Endothelial cell of umbilical vein (primary cell): ENCODE results near the gene GAL3ST3. TPM values are rescaled to one million over a fixed set of nuclear protein-coding genes. Genes with fewer than 3 reads are reported as not detected.

Source experiments
- BruUV-seq: library from RNA; stranded (reverse); fragments of 400-500 nt; replicated peaks from 2 replicates; lab custom pipeline; 2021; lab: Mats Ljungman, UMichigan
- CTCF ChIA-PET: fragments of 300-600, 350-600 bp; sonication (Branson Sonifier 250); formaldehyde crosslinking; loops from one replicate; lab custom pipeline; 2021; ENCODE audit warnings: antibody characterized with exemption, inconsistent platforms; lab: Charles Lee
- POLR2A ChIA-PET: fragments of 300-600, 350-600 bp; sonication (Branson Sonifier 250); formaldehyde crosslinking; loops from one replicate; lab custom pipeline; 2021; ENCODE audit warnings: antibody characterized with exemption, inconsistent platforms; lab: Charles Lee
- DNase-seq: peaks from one replicate; pipeline ENCODE4 v3.0.0-alpha.2; 2011; ENCODE audit warnings: low read depth, low spot score
- FAIRE-seq: peaks from 2 replicates; lab custom pipeline; 2011; peaks lifted over from hg19 to GRCh38; lab: Jason Lieb, UNC
- H2AFZ ChIP-seq: 2 replicates; pipeline ENCODE4 v1.6.0; 2012; ENCODE audit warnings: low read depth, low read length, control low read depth, inconsistent platforms
- H3K27ac ChIP-seq: 2 replicates; pipeline ENCODE4 v1.5.1; 2011; ENCODE audit warnings: low read depth, mild to moderate bottlenecking, control low read depth, low read length, moderate library complexity; ENCODE audit not compliant: insufficient read depth
- H3K27me3 ChIP-seq, 2 experiments: 2 replicates each; pipeline versions ENCODE4 v1.6.0 to v1.6.1; 2011; ENCODE audit warnings: low read length in 2 of 2, mixed read lengths in 1 of 2; ENCODE audit not compliant: control insufficient read depth in 2 of 2, insufficient read depth in 2 of 2
- H3K36me3 ChIP-seq, 2 experiments: 2 replicates in 1 of 2; 3 replicates in 1 of 2; pipeline ENCODE4 v1.5.1; 2011; ENCODE audit warnings: low read length in 2 of 2, mild to moderate bottlenecking in 1 of 2, moderate library complexity in 1 of 2; ENCODE audit not compliant: control insufficient read depth in 2 of 2, insufficient read depth in 2 of 2; ENCODE audit errors: extremely low read depth in 1 of 2
- H3K4me1 ChIP-seq: 3 replicates; pipeline ENCODE4 v1.5.1; 2011; ENCODE audit warnings: mild to moderate bottlenecking, low read length; ENCODE audit not compliant: control insufficient read depth, insufficient read depth; ENCODE audit errors: extremely low read depth
- H3K4me2 ChIP-seq: 2 replicates; pipeline ENCODE4 v1.6.1; 2011; ENCODE audit warnings: low read length, control low read depth, mixed read lengths; ENCODE audit not compliant: insufficient read depth
- H3K4me3 ChIP-seq, 3 experiments: fragments of 200-600 bp in 1 of 3; sonication (generic), shearing (Covaris generic) in 1 of 3; replicated peaks in 1 of 3; 2 replicates each; pipeline ENCODE4 v1.5.1; 2011 to 2016; ENCODE audit warnings: control low read depth in 3 of 3, low read length in 3 of 3, mild to moderate bottlenecking in 2 of 3, inconsistent platforms in 1 of 3, low read depth in 1 of 3, moderate library complexity in 1 of 3; ENCODE audit not compliant: insufficient read depth in 1 of 3
- H3K79me2 ChIP-seq: 2 replicates; pipeline ENCODE4 v1.6.0; 2012; ENCODE audit warnings: low read length, inconsistent platforms; ENCODE audit not compliant: control insufficient read depth, insufficient read depth
- H3K9ac ChIP-seq: replicated peaks from 2 replicates; pipeline ENCODE3; 2011; ENCODE audit warnings: low read length, control low read depth; ENCODE audit not compliant: insufficient read depth; ENCODE audit errors: extremely low read depth
- H3K9me1 ChIP-seq: replicated peaks from 3 replicates; pipeline ENCODE4 v1.6.0; 2011; ENCODE audit warnings: mild to moderate bottlenecking, low read length; ENCODE audit not compliant: control insufficient read depth, insufficient read depth; ENCODE audit errors: extremely low read depth
- H3K9me3 ChIP-seq: replicated peaks from 2 replicates; pipeline ENCODE4 v1.5.1; 2012; ENCODE audit warnings: low read length, inconsistent platforms; ENCODE audit not compliant: control insufficient read depth, insufficient read depth
- H4K20me1 ChIP-seq: replicated peaks from 2 replicates; pipeline ENCODE3; 2011; ENCODE audit warnings: mild to moderate bottlenecking, low read length; ENCODE audit not compliant: control insufficient read depth, insufficient read depth; ENCODE audit errors: extremely low read depth
- CTCF ChIP-seq, 2 donors: IDR thresholded peaks; 1 replicate in 1 of 2; 2 replicates in 1 of 2; pipeline ENCODE4 v1.5.1; 2011; ENCODE audit warnings: low read length in 2 of 2, mild to moderate bottlenecking in 2 of 2, moderate library complexity in 2 of 2, control low read depth in 1 of 2, inconsistent platforms in 1 of 2, low read depth in 1 of 2; ENCODE audit not compliant: insufficient read depth in 1 of 2; ENCODE audit errors: extremely low read depth in 1 of 2
- FOS ChIP-seq: IDR thresholded peaks from 2 replicates; pipeline ENCODE4 v1.6.1; 2011; ENCODE audit warnings: mild to moderate bottlenecking, low read length, moderate library complexity, borderline replicate concordance; ENCODE audit not compliant: insufficient read depth
- JUN ChIP-seq: IDR thresholded peaks from 2 replicates; pipeline ENCODE4 v1.6.1; 2011; ENCODE audit warnings: borderline replicate concordance, low read depth; ENCODE audit not compliant: insufficient read length, insufficient read depth
- MAX ChIP-seq: IDR thresholded peaks from 2 replicates; pipeline ENCODE4 v1.6.1; 2011; ENCODE audit not compliant: insufficient read depth, insufficient read length
- POLR2A ChIP-seq: IDR thresholded peaks from 2 replicates; pipeline ENCODE4 v1.6.1; 2012; ENCODE audit warnings: low read depth, mild to moderate bottlenecking, control low read depth, low read length
- dilution Hi-C: fragments of 300-500 bp; cut with MboI; formaldehyde crosslinking; loops from one replicate; pipeline ENCODE4 v1.15.0; 2019; ENCODE audit warnings: low sequenced_read_pairs; ENCODE audit not compliant: extremely low pct_ligation_motif_present
- intact Hi-C: fragments of 100-400 bp; cut with micrococcal nuclease; formaldehyde crosslinking; loops from one replicate; pipeline ENCODE4 v1.10.0; 2022
- polyA plus RNA-seq, 4 experiments: library from polyadenylated mRNA; depleted of rRNA in 3 of 4; stranded (reverse) in 3 of 4; unstranded in 1 of 4; fragments of >200 nt; gene quantifications; 2 replicates each; pipeline versions ENCODE4 v1.2.1 to v1.2.3, GENCODE V29; 2011 to 2012; ENCODE audit warnings: missing spikeins in 1 of 4
- total RNA-seq: library from RNA; stranded (reverse); gene quantifications from 2 replicates; pipeline ENCODE4 v1.2.3, GENCODE V29; 2021

Gene GAL3ST3
- total and polyA plus RNA-seq, 2 donors (not counting 3 experiments of a cell fraction or from before 2014, with no cell fraction given): 0.15 TPM; not detected in 1

GRCh38 chr11:66045177-66045639, 3.8 kb downstream of the GAL3ST3 start:
- FAIRE-seq: peak; percentile 81
- TF ChIP-seq FOS: no peak
- TF ChIP-seq JUN: no peak
- TF ChIP-seq MAX: no peak
- TF ChIP-seq CTCF (IDR thresholded peaks at IDR 0.05; ENCODE audit: extremely low read depth in 1 of 2, insufficient read depth in 1 of 2, low read depth in 1 of 2, low read length in 2 of 2): peak; percentile 91 to 98
- TF ChIP-seq POLR2A: no peak
- no peaks in the 10 kb centered on the region for H3K9me1 ChIP-seq
- H2AFZ ChIP-seq: no peak overlapping the region
- H3K27me3 ChIP-seq: peaks cover 2 to 3% of the 10 kb centered on the region in 2 experiments
- no TSS peak for BruUV-seq
- no peaks in the 10 kb centered on the region for H3K4me1 ChIP-seq
- intact Hi-C loops (loop anchor here (1.0 to 2.0 kb wide), 3 partner anchors 23 to 56 kb away; partner anchors contain the start of genes BANF1 and EIF1AD), dilution Hi-C loops (no loop called here)
- H3K4me3 ChIP-seq: no peak overlapping the region
- H4K20me1 ChIP-seq: no peaks in the 10 kb centered on the region
- H3K27ac ChIP-seq: no peak overlapping the region
- H3K36me3 ChIP-seq: no peaks in the 10 kb centered on the region
- H3K9ac ChIP-seq: no peak overlapping the region
- H3K79me2 ChIP-seq: no peaks in the 10 kb centered on the region
- peak; percentile 69 for DNase-seq
- POLR2A ChIA-PET: no interaction called here
- CTCF ChIA-PET: interaction anchor here (0.6 to 2.9 kb wide), 35 partner anchors 9 to 339 kb away, joined by 3 to 31 read pairs (median 5); partner anchors contain the start of genes BANF1, CATSPER1, CST6 and FIBP
- H3K9me3 ChIP-seq: no peaks in the 10 kb centered on the region
- H3K4me2 ChIP-seq: no peak overlapping the region
